ENCODE data around the gene PDZD2. TPM values are rescaled to one million over a fixed set of nuclear protein-coding genes. Genes with fewer than 3 reads are reported as not detected.
A peak's percentile ranks its signal among the peaks of the same experiment; 100 is the strongest.

Gene PDZD2
- total RNA-seq, 1 donor from 2014 or later = 2.6 TPM

GRCh38 chr5:32023816-32024215, 384.9 kb downstream of the PDZD2 start:
- no peak overlapping the region for H3K9ac ChIP-seq (ENCODE audit: low read depth in 1 of 3, low read length in 3 of 3)
- H3K4me1 ChIP-seq (ENCODE audit: control insufficient read depth in 3 of 3, insufficient read depth in 3 of 3, low read length in 3 of 3) = peaks cover 15 to 19% (median 17%) of the 10 kb centered on the region in 3 donors

GRCh38 chr5:32024751-32025150, 385.8 kb downstream of the PDZD2 start:
- no peak overlapping the region for H3K4me3 ChIP-seq (ENCODE audit: low read length in 3 of 3)
- H3K27me3 ChIP-seq (ENCODE audit: control insufficient read depth in 3 of 3, insufficient read depth in 3 of 3, low read length in 3 of 3) = peaks cover 0 to 3% (median 0%) of the 10 kb centered on the region in 3 donors
- no peak overlapping the region for H3K27ac ChIP-seq (ENCODE audit: low read depth, low read length)
- no peaks in the 10 kb centered on the region for H3K36me3 ChIP-seq (ENCODE audit: control insufficient read depth in 3 of 3, insufficient read depth in 3 of 3, low read length in 3 of 3)
- no peak overlapping the region for H3K9ac ChIP-seq (ENCODE audit: low read depth in 1 of 3, low read length in 3 of 3)
- H3K9me3 ChIP-seq (ENCODE audit: control insufficient read depth in 3 of 3, low read length in 3 of 3) = no peaks in the 10 kb centered on the region
- peaks cover 20 to 24% (median 22%) of the 10 kb centered on the region in 3 donors for H3K4me1 ChIP-seq (ENCODE audit: control insufficient read depth in 3 of 3, insufficient read depth in 3 of 3, low read length in 3 of 3)

More at GRCh38 chr5:32023816-32024215, 384.9 kb downstream of the PDZD2 start:
- Histone ChIP-seq H3K36me3 (ENCODE audit: control insufficient read depth in 3 of 3, insufficient read depth in 3 of 3, low read length in 3 of 3) (no peaks in the 10 kb centered on the region), H3K27ac (ENCODE audit: low read depth, low read length) (no peak overlapping the region), H3K27me3 (ENCODE audit: control insufficient read depth in 3 of 3, insufficient read depth in 3 of 3, low read length in 3 of 3) (peaks cover 0 to 3% (median 0%) of the 10 kb centered on the region in 3 donors), H3K4me3 (ENCODE audit: low read length in 3 of 3) (no peak overlapping the region), H3K9me3 (ENCODE audit: control insufficient read depth in 3 of 3, low read length in 3 of 3) (no peaks in the 10 kb centered on the region)

GRCh38 chr5:32027093-32027716, 388.3 kb downstream of the PDZD2 start:
- peak overlapping the region; percentile 13 to 64 (median 23) for H3K4me3 ChIP-seq (ENCODE audit: low read length in 3 of 3)
- H3K9me3 ChIP-seq (ENCODE audit: control insufficient read depth in 3 of 3, low read length in 3 of 3) = no peaks in the 10 kb centered on the region
- no peaks in the 10 kb centered on the region for H3K27me3 ChIP-seq (ENCODE audit: control insufficient read depth in 3 of 3, insufficient read depth in 3 of 3, low read length in 3 of 3)
- H3K4me1 ChIP-seq (ENCODE audit: control insufficient read depth in 3 of 3, insufficient read depth in 3 of 3, low read length in 3 of 3) = peaks cover 25 to 30% (median 28%) of the 10 kb centered on the region in 3 donors
- H3K27ac ChIP-seq (ENCODE audit: low read depth, low read length) = peak overlapping the region; percentile 43
- no peaks in the 10 kb centered on the region for H3K36me3 ChIP-seq (ENCODE audit: control insufficient read depth in 3 of 3, insufficient read depth in 3 of 3, low read length in 3 of 3)
- H3K9ac ChIP-seq (ENCODE audit: low read depth in 1 of 3, low read length in 3 of 3) = peak overlapping the region in 2 of 3 donors; percentile 35 to 43

- Histone ChIP-seq H3K27me3 (ENCODE audit: control insufficient read depth in 3 of 3, insufficient read depth in 3 of 3, low read length in 3 of 3) (no peaks in the 10 kb centered on the region), H3K9ac (ENCODE audit: low read depth in 1 of 3, low read length in 3 of 3) (peak overlapping the region in 1 of 3 donors; percentile 35), H3K27ac (ENCODE audit: low read depth, low read length) (peak overlapping the region; percentile 43), H3K4me1 (ENCODE audit: control insufficient read depth in 3 of 3, insufficient read depth in 3 of 3, low read length in 3 of 3) (peaks cover 28 to 33% (median 28%) of the 10 kb centered on the region in 3 donors), H3K4me3 (ENCODE audit: low read length in 3 of 3) (peak overlapping the region; percentile 8 to 23 (median 13)), H3K36me3 (ENCODE audit: control insufficient read depth in 3 of 3, insufficient read depth in 3 of 3, low read length in 3 of 3) (no peaks in the 10 kb centered on the region), H3K9me3 (ENCODE audit: control insufficient read depth in 3 of 3, low read length in 3 of 3) (no peaks in the 10 kb centered on the region)
Measured at GRCh38 chr5:32027717-32028458, 389.0 kb downstream of the PDZD2 start.

GRCh38 chr5:32029261-32029660, 390.3 kb downstream of the PDZD2 start:
- no peak overlapping the region for H3K9ac ChIP-seq (ENCODE audit: low read depth in 1 of 3, low read length in 3 of 3)
- H3K4me3 ChIP-seq (ENCODE audit: low read length in 3 of 3) = no peak overlapping the region
- no peaks in the 10 kb centered on the region for H3K36me3 ChIP-seq (ENCODE audit: control insufficient read depth in 3 of 3, insufficient read depth in 3 of 3, low read length in 3 of 3)
- H3K27me3 ChIP-seq (ENCODE audit: control insufficient read depth in 3 of 3, insufficient read depth in 3 of 3, low read length in 3 of 3) = no peaks in the 10 kb centered on the region
- no peaks in the 10 kb centered on the region for H3K9me3 ChIP-seq (ENCODE audit: control insufficient read depth in 3 of 3, low read length in 3 of 3)
- H3K4me1 ChIP-seq (ENCODE audit: control insufficient read depth in 3 of 3, insufficient read depth in 3 of 3, low read length in 3 of 3) = peaks cover 28 to 33% (median 28%) of the 10 kb centered on the region in 3 donors
- H3K27ac ChIP-seq (ENCODE audit: low read depth, low read length) = no peak overlapping the region

GRCh38 chr5:32029781-32030180, 390.9 kb downstream of the PDZD2 start:
- Histone ChIP-seq H3K36me3 (ENCODE audit: control insufficient read depth in 3 of 3, insufficient read depth in 3 of 3, low read length in 3 of 3) (no peaks in the 10 kb centered on the region), H3K4me3 (ENCODE audit: low read length in 3 of 3) (no peak overlapping the region), H3K4me1 (ENCODE audit: control insufficient read depth in 3 of 3, insufficient read depth in 3 of 3, low read length in 3 of 3) (peaks cover 28 to 33% (median 28%) of the 10 kb centered on the region in 3 donors), H3K9ac (ENCODE audit: low read depth in 1 of 3, low read length in 3 of 3) (no peak overlapping the region), H3K9me3 (ENCODE audit: control insufficient read depth in 3 of 3, low read length in 3 of 3) (no peaks in the 10 kb centered on the region), H3K27me3 (ENCODE audit: control insufficient read depth in 3 of 3, insufficient read depth in 3 of 3, low read length in 3 of 3) (no peaks in the 10 kb centered on the region), H3K27ac (ENCODE audit: low read depth, low read length) (peak overlapping the region; percentile 5)

- no peaks in the 10 kb centered on the region for H3K9me3 ChIP-seq (ENCODE audit: control insufficient read depth in 3 of 3, low read length in 3 of 3)
- no peak overlapping the region for H3K4me3 ChIP-seq (ENCODE audit: low read length in 3 of 3)
- peaks cover 28 to 33% (median 28%) of the 10 kb centered on the region in 3 donors for H3K4me1 ChIP-seq (ENCODE audit: control insufficient read depth in 3 of 3, insufficient read depth in 3 of 3, low read length in 3 of 3)
- H3K9ac ChIP-seq (ENCODE audit: low read depth in 1 of 3, low read length in 3 of 3) = no peak overlapping the region
- H3K36me3 ChIP-seq (ENCODE audit: control insufficient read depth in 3 of 3, insufficient read depth in 3 of 3, low read length in 3 of 3) = no peaks in the 10 kb centered on the region
- peak overlapping the region; percentile 5 for H3K27ac ChIP-seq (ENCODE audit: low read depth, low read length)
- no peaks in the 10 kb centered on the region for H3K27me3 ChIP-seq (ENCODE audit: control insufficient read depth in 3 of 3, insufficient read depth in 3 of 3, low read length in 3 of 3)
Measured at GRCh38 chr5:32030222-32030621, 391.3 kb downstream of the PDZD2 start.

GRCh38 chr5:32030686-32031085, 391.8 kb downstream of the PDZD2 start:
- Histone ChIP-seq H3K27me3 (ENCODE audit: control insufficient read depth in 3 of 3, insufficient read depth in 3 of 3, low read length in 3 of 3) (no peaks in the 10 kb centered on the region), H3K9me3 (ENCODE audit: control insufficient read depth in 3 of 3, low read length in 3 of 3) (no peaks in the 10 kb centered on the region), H3K36me3 (ENCODE audit: control insufficient read depth in 3 of 3, insufficient read depth in 3 of 3, low read length in 3 of 3) (no peaks in the 10 kb centered on the region), H3K4me1 (ENCODE audit: control insufficient read depth in 3 of 3, insufficient read depth in 3 of 3, low read length in 3 of 3) (peaks cover 28 to 33% (median 28%) of the 10 kb centered on the region in 3 donors), H3K9ac (ENCODE audit: low read depth in 1 of 3, low read length in 3 of 3) (no peak overlapping the region), H3K4me3 (ENCODE audit: low read length in 3 of 3) (no peak overlapping the region), H3K27ac (ENCODE audit: low read depth, low read length) (no peak overlapping the region)

GRCh38 chr5:32031089-32031488, 392.2 kb downstream of the PDZD2 start:
- Histone ChIP-seq H3K4me3 (ENCODE audit: low read length in 3 of 3) (no peak overlapping the region), H3K4me1 (ENCODE audit: control insufficient read depth in 3 of 3, insufficient read depth in 3 of 3, low read length in 3 of 3) (peaks cover 28 to 33% (median 28%) of the 10 kb centered on the region in 3 donors), H3K27ac (ENCODE audit: low read depth, low read length) (peak overlapping the region; percentile 16), H3K9ac (ENCODE audit: low read depth in 1 of 3, low read length in 3 of 3) (no peak overlapping the region), H3K27me3 (ENCODE audit: control insufficient read depth in 3 of 3, insufficient read depth in 3 of 3, low read length in 3 of 3) (no peaks in the 10 kb centered on the region), H3K36me3 (ENCODE audit: control insufficient read depth in 3 of 3, insufficient read depth in 3 of 3, low read length in 3 of 3) (no peaks in the 10 kb centered on the region), H3K9me3 (ENCODE audit: control insufficient read depth in 3 of 3, low read length in 3 of 3) (no peaks in the 10 kb centered on the region)

- H3K27me3 ChIP-seq (ENCODE audit: control insufficient read depth in 3 of 3, insufficient read depth in 3 of 3, low read length in 3 of 3) = no peaks in the 10 kb centered on the region
- no peak overlapping the region for H3K4me3 ChIP-seq (ENCODE audit: low read length in 3 of 3)
- H3K9me3 ChIP-seq (ENCODE audit: control insufficient read depth in 3 of 3, low read length in 3 of 3) = no peaks in the 10 kb centered on the region
- no peaks in the 10 kb centered on the region for H3K4me1 ChIP-seq (ENCODE audit: control insufficient read depth in 3 of 3, insufficient read depth in 3 of 3, low read length in 3 of 3)
- no peak overlapping the region for H3K9ac ChIP-seq (ENCODE audit: low read depth in 1 of 3, low read length in 3 of 3)
- no peak overlapping the region for H3K27ac ChIP-seq (ENCODE audit: low read depth, low read length)
- peaks cover 0 to 2% (median 0%) of the 10 kb centered on the region in 3 donors for H3K36me3 ChIP-seq (ENCODE audit: control insufficient read depth in 3 of 3, insufficient read depth in 3 of 3, low read length in 3 of 3)
Measured at GRCh38 chr5:32038523-32038922, 399.6 kb downstream of the PDZD2 start.

Measured in skeletal muscle tissue (tissue), 4 donors.